GM12878 (cell line): ENCODE measurements around the gene GANC. TPM values are rescaled to one million over a fixed set of nuclear protein-coding genes. Genes with fewer than 3 reads are reported as not detected.
"Not testable (repeated sequence)": the region's sequence is repeated elsewhere in the genome, so short reads cannot be mapped to it uniquely, and the experiment has no call there.

ENCODE experiments used
- ATAC-seq: fragments of 200-7000 bp; cut with Tn5 transposase; 3 replicates; pipeline ENCODE4 v1.9.1; 2020; ENCODE audit warnings: mild to moderate bottlenecking, moderate library complexity
- BruUV-seq: library from RNA; stranded (reverse); fragments of 400-500 nt; replicated peaks from 2 replicates; lab custom pipeline; 2021; lab: Mats Ljungman, UMichigan
- CTCF ChIA-PET: fragments of 300-600 bp; sonication (Branson Sonifier 250); formaldehyde crosslinking; extraction: SDS; loops from one replicate; lab custom pipeline; 2021; ENCODE audit warnings: inconsistent platforms; lab: Yijun Ruan, JAX
- POLR2A ChIA-PET: fragments of 350-600 bp; formaldehyde crosslinking; extraction: SDS; loops from one replicate; lab custom pipeline; 2021; ENCODE audit warnings: inconsistent platforms; lab: Charles Lee
- RAD21 ChIA-PET: fragments of 300-600 bp; sonication (Branson Sonifier 250); formaldehyde crosslinking; loops from one replicate; lab custom pipeline; 2023; ENCODE audit warnings: antibody characterized with exemption; ENCODE audit not compliant: unreplicated experiment; lab: Charles Lee
- SMC1A ChIA-PET: fragments of 300-600 bp; sonication (Branson Sonifier 250); formaldehyde crosslinking; loops from one replicate; lab custom pipeline; 2023; ENCODE audit not compliant: unreplicated experiment, uncharacterized antibody; lab: Charles Lee
- DNase-seq: peaks from one replicate; pipeline ENCODE4 v3.0.0-alpha.2; 2011; ENCODE audit warnings: low read depth, low spot score
- FAIRE-seq: peaks from 3 replicates; lab custom pipeline; 2011; peaks lifted over from hg19 to GRCh38; lab: Jason Lieb, UNC
- H2AFZ ChIP-seq: 2 replicates; pipeline ENCODE4 v1.6.0; 2011; ENCODE audit warnings: low read depth, low read length, control low read depth; ENCODE audit not compliant: control insufficient read depth
- H3K27ac ChIP-seq: 2 replicates; pipeline ENCODE4 v1.5.1; 2011; ENCODE audit warnings: control low read depth; ENCODE audit not compliant: control insufficient read depth, insufficient read depth
- H3K27me3 ChIP-seq, 2 experiments: replicated peaks in 1 of 2; 2 replicates each; pipeline versions ENCODE4 v1.6.0 to v1.6.1; 2011; ENCODE audit warnings: low read length in 1 of 2; ENCODE audit not compliant: control insufficient read depth in 2 of 2, insufficient read depth in 2 of 2
- H3K36me3 ChIP-seq, 2 experiments: 2 replicates each; pipeline ENCODE4 v1.5.1; 2011; ENCODE audit warnings: low read length in 1 of 2; ENCODE audit not compliant: control insufficient read depth in 2 of 2, insufficient read depth in 2 of 2
- H3K4me1 ChIP-seq: 2 replicates; pipeline ENCODE4 v1.6.1; 2011; ENCODE audit warnings: mild to moderate bottlenecking, low read length, moderate library complexity, mixed read lengths; ENCODE audit not compliant: control insufficient read depth, insufficient read depth
- H3K4me2 ChIP-seq: 2 replicates; pipeline ENCODE4 v1.6.0; 2011; ENCODE audit warnings: control low read depth; ENCODE audit not compliant: control insufficient read depth, insufficient read depth
- H3K4me3 ChIP-seq: fragments of 200-600 bp; sonication (generic); 2 replicates; pipeline ENCODE4 v1.5.1; 2016
- H3K79me2 ChIP-seq: 2 replicates; pipeline ENCODE4 v1.6.0; 2011; ENCODE audit warnings: low read length; ENCODE audit not compliant: control insufficient read depth, insufficient read depth
- H3K9ac ChIP-seq: 2 replicates; pipeline ENCODE4 v1.8.0; 2011; ENCODE audit warnings: low read length, control low read depth, mixed read lengths; ENCODE audit not compliant: control insufficient read depth, insufficient read depth
- H3K9me3 ChIP-seq: replicated peaks from 3 replicates; pipeline ENCODE4 v1.5.1; 2011; ENCODE audit warnings: mild to moderate bottlenecking, low read length; ENCODE audit not compliant: control insufficient read depth, insufficient read depth
- H4K20me1 ChIP-seq: 2 replicates; pipeline ENCODE4 v1.6.0; 2011; ENCODE audit not compliant: control insufficient read depth, insufficient read depth
- REST ChIP-seq: IDR thresholded peaks from 2 replicates; pipeline ENCODE4 v1.6.1; 2012; ENCODE audit warnings: mild to moderate bottlenecking, low read depth, low read length
- WGBS: methylation state at CpG from one replicate; pipeline ENCODE4 v1.1.6; 2016; ENCODE audit warnings: low lambda C conversion rate; ENCODE audit not compliant: insufficient replicate concordance, insufficient coverage; ENCODE audit errors: missing lambda C conversion rate; 5-methylcytosine and 5-hydroxymethylcytosine counted together
- in situ Hi-C: fragments of 300-500 bp; cut with MboI; formaldehyde crosslinking; loops from 9 replicates; pipeline ENCODE4 v1.14.3; 2018; ENCODE audit warnings: mixed read lengths
- intact Hi-C: fragments of 100-400 bp; cut with micrococcal nuclease; formaldehyde crosslinking; loops from one replicate; pipeline ENCODE4 v1.14.2; 2022; ENCODE audit not compliant: unreplicated experiment
- polyA plus RNA-seq, 11 experiments: library from polyadenylated mRNA; depleted of rRNA in 4 of 11; unstranded in 6 of 11; stranded (reverse) in 5 of 11; fragments of >200 nt; fragmentation: Nextera tagmentation in 4 of 11; fragmentation: Illumina TruSeq in 1 of 11; extraction: Ambion mirVana in 4 of 11; extraction: Trizol in 1 of 11; gene quantifications; 1 replicate in 1 of 11; 2 replicates in 10 of 11; pipeline versions ENCODE4 v1.2.1 to v1.2.3, GENCODE V29; 2011 to 2016; ENCODE audit warnings: inconsistent platforms in 2 of 11, missing spikeins in 2 of 11, low read depth in 1 of 11
- total RNA-seq, 4 experiments: library from RNA; depleted of rRNA in 3 of 4; stranded (reverse); fragments of >200 nt in 3 of 4; fragmentation: Illumina TruSeq in 1 of 4; extraction: Trizol in 1 of 4; gene quantifications; 2 replicates each; pipeline versions ENCODE4 v1.2.1 to v1.2.3, GENCODE V29; 2013 to 2021

GANC gene
- total and polyA plus RNA-seq, 10 of the 15 experiments (the other 5 are each of a cell fraction or from before 2014, with no cell fraction given) = 11.3 to 35.3 (median 23.0) TPM

GRCh38 chr15:42228036-42228435, 45.0 kb upstream of the GANC start (continued):
- no peak for TF ChIP-seq REST
- TF ChIP-seq, all 136 proteins: peak for 0

- H3K79me2 ChIP-seq, FAIRE-seq, H3K9me3 ChIP-seq, DNase-seq, H3K4me3 ChIP-seq, POLR2A ChIA-PET, H3K4me1 ChIP-seq, ATAC-seq, BruUV-seq, H3K27ac ChIP-seq, H3K4me2 ChIP-seq, in situ Hi-C loops, H3K9ac ChIP-seq, H3K27me3 ChIP-seq, intact Hi-C loops, H2AFZ ChIP-seq, H4K20me1 ChIP-seq: not testable (repeated sequence)
- ChIA-PET SMC1A (interaction anchor here (0.6 to 1.4 kb wide), 3 partner anchors 9 to 660 kb away, joined by 3 to 6 read pairs (median 3); no protein-coding TSS in a partner anchor), CTCF (interaction anchor here (0.9 to 1.4 kb wide), 2 partner anchors 9 to 40 kb away, joined by 3 to 5 read pairs; no protein-coding TSS in a partner anchor), RAD21 (interaction anchor here (0.8 to 1.0 kb wide), 2 partner anchors 9 to 21 kb away, joined by 3 to 5 read pairs; partner anchors contain the start of gene VPS39)
- peaks cover 0 to 11% of the 10 kb centered on the region in 2 experiments; a peak in 3 of 4 replicates for H3K36me3 ChIP-seq
- 94% methylated on average over 5 of the region's 5 CpGs for WGBS
These were observed 44.0 kb upstream of the GANC start for GRCh38 chr15:42228981-42229380.
